Measurements from ENCODE around the gene LRRC27.

The LRRC27 gene

DNA sequence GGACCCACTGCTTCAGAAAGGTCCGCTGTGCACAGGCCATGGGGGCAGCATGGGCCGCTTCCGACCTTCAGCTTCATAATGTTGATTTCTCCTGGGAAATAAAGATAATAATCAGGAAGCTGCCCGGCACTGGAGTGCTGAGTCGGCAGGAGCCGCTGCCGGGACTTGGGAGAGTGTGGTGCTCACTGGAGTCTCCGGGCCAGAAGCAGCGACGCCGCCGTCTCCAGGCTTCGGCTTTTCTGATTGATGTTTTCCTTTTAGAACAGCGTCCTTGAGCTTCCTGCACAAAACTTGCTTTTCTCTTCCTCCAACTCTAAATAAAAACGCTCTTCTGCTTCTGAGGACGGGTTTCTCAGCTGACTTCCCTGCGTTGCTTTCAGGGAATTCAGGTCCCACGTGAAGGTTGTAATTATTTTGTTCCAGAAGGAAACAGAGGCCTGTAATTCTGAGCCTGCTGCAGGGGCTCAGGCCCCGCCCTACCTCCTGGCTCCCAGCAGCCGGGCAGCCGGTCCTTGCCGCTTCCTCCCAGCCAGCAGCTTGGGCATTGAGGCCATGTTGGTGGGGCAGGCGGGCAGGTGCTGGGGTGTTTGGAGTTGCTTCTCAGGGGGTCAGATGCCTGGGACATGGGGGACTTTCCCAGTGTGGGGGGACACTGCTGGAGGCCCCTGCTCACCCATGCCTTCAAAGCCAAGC, 79.7 kb downstream of the LRRC27 start:
- ChIA-PET CTCF (interaction anchor here (1.0 to 1.9 kb wide), 4 partner anchors 9 to 48 kb away, joined by 3 to 9 read pairs (median 3); no protein-coding TSS in a partner anchor), POLR2A (no interaction called here)
- no peak for DNase-seq (ENCODE audit: low read depth, low spot score)

GRCh38 chr10:132412316-132413192, 80.6 kb downstream of the LRRC27 start:
- DNase-seq (ENCODE audit: low read depth, low spot score): no peak
- ChIA-PET POLR2A (no interaction called here), CTCF (interaction anchor here (1.0 to 1.9 kb wide), 3 partner anchors 8 to 47 kb away, joined by 3 to 9 read pairs (median 3); no protein-coding TSS in a partner anchor)

More for the DNA sequence above, 79.7 kb downstream of the LRRC27 start:
- TF ChIP-seq, protein P1, sequence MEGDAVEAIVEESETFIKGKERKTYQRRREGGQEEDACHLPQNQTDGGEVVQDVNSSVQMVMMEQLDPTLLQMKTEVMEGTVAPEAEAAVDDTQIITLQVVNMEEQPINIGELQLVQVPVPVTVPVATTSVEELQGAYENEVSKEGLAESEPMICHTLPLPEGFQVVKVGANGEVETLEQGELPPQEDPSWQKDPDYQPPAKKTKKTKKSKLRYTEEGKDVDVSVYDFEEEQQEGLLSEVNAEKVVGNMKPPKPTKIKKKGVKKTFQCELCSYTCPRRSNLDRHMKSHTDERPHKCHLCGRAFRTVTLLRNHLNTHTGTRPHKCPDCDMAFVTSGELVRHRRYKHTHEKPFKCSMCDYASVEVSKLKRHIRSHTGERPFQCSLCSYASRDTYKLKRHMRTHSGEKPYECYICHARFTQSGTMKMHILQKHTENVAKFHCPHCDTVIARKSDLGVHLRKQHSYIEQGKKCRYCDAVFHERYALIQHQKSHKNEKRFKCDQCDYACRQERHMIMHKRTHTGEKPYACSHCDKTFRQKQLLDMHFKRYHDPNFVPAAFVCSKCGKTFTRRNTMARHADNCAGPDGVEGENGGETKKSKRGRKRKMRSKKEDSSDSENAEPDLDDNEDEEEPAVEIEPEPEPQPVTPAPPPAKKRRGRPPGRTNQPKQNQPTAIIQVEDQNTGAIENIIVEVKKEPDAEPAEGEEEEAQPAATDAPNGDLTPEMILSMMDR (IDR thresholded peaks at IDR 0.05; ENCODE audit: insufficient read depth, low read length, missing control alignments): no peak
- H3K4me3 ChIP-seq (ENCODE audit: low read depth, low read length): no peak overlapping the region

GRCh38 chr10:132413226-132414205, 81.5 kb downstream of the LRRC27 start:
- POLR2A ChIA-PET: no interaction called here
- no peak overlapping the region for H3K4me3 ChIP-seq (ENCODE audit: low read depth, low read length)
- CTCF ChIA-PET: no interaction called here

More at GRCh38 chr10:132412316-132413192, 80.6 kb downstream of the LRRC27 start:
- H3K4me3 ChIP-seq (ENCODE audit: low read depth, low read length): no peak overlapping the region
- TF ChIP-seq, protein P1 (IDR thresholded peaks at IDR 0.05; ENCODE audit: insufficient read depth, low read length, missing control alignments): no peak

GRCh38 chr10:132414402-132415016, 82.5 kb downstream of the LRRC27 start:
- no peak for DNase-seq (ENCODE audit: low read depth, low spot score)
- ChIA-PET POLR2A (no interaction called here), CTCF (interaction anchor here (0.8 to 0.9 kb wide), 2 partner anchors 32 to 88 kb away, joined by 3 read pairs; no protein-coding TSS in a partner anchor)
- TF ChIP-seq, protein P1 (IDR thresholded peaks at IDR 0.05; ENCODE audit: insufficient read depth, low read length, missing control alignments): no peak
- no peak overlapping the region for H3K4me3 ChIP-seq (ENCODE audit: low read depth, low read length)

More at GRCh38 chr10:132413226-132414205, 81.5 kb downstream of the LRRC27 start:
- no peak for DNase-seq (ENCODE audit: low read depth, low spot score)
- TF ChIP-seq, protein P1 (IDR thresholded peaks at IDR 0.05; ENCODE audit: insufficient read depth, low read length, missing control alignments): no peak

DNA sequence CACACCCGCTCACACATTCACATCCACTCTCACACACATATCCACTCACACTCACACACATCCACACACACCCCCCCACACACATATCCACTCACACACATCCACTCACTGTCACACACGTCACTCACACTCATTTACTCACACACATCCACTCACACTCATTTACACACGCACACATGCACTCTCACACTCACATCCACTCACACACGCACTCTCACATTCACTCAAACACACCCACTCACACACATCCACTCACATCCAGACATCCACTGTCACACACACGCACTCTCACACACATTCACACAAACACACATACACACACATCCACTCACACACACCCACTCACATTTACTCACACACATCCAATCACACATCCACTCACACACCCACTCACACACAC, 83.3 kb downstream of the LRRC27 start:
- ChIA-PET POLR2A (no interaction called here), CTCF (interaction anchor here (0.8 to 0.9 kb wide), 2 partner anchors 32 to 89 kb away, joined by 3 read pairs; no protein-coding TSS in a partner anchor)
- TF ChIP-seq, protein P1 (IDR thresholded peaks at IDR 0.05; ENCODE audit: insufficient read depth, low read length, missing control alignments): no peak
- no peak overlapping the region for H3K4me3 ChIP-seq (ENCODE audit: low read depth, low read length)
- DNase-seq (ENCODE audit: low read depth, low spot score): no peak

All from AG04449 (cell line).